Vagina (tissue), 2 donors: ENCODE data around the gene ST8SIA4.

Experiments
- CTCF ChIP-seq, 3 experiments: fragments of 450-650 bp in 2 of 3; fragments of 200-600 bp in 1 of 3; sonication (generic) in 1 of 3; IDR thresholded peaks; one replicate each; pipeline ENCODE4 v1.5.1; 2017 to 2019; ENCODE audit warnings: antibody characterized with exemption in 3 of 3, mild to moderate bottlenecking in 2 of 3, moderate library complexity in 2 of 3
- POLR2A ChIP-seq, 2 donors: fragments of 450-650 bp; IDR thresholded peaks; one replicate each; pipeline ENCODE4 v1.6.1; 2017; ENCODE audit warnings: antibody characterized with exemption in 2 of 2, mild to moderate bottlenecking in 2 of 2, moderate library complexity in 2 of 2
- POLR2AphosphoS5 ChIP-seq, 2 donors: sonication (generic); formaldehyde crosslinking; IDR thresholded peaks; one replicate each; pipeline ENCODE4 v1.9.0; 2017; ENCODE audit warnings: antibody characterized with exemption in 2 of 2, mild to moderate bottlenecking in 2 of 2, low read depth in 1 of 2; ENCODE audit not compliant: insufficient read depth in 1 of 2

- TF ChIP-seq CTCF (IDR thresholded peaks at IDR 0.05) (no peak), POLR2A (IDR thresholded peaks at IDR 0.05) (no peak), POLR2AphosphoS5 (IDR thresholded peaks at IDR 0.05; ENCODE audit: insufficient read depth in 1 of 2, low read depth in 1 of 2) (no peak)
Measured at GRCh38 chr5:100803397-100803796, 99.7 kb downstream of the ST8SIA4 start.
